ENCODE measurements around the gene FNDC3A.

GRCh38 chr13:49225223-49226042 is 249.7 kb downstream of the FNDC3A start:
- TF ChIP-seq CTCF (IDR thresholded peaks at IDR 0.05) (no peak), POLR2A (IDR thresholded peaks at IDR 0.05) (no peak)

Measured in heart left ventricle (tissue), 13 donors.